Measurements from ENCODE around the gene LCOR. TPM values are rescaled to one million over a fixed set of nuclear protein-coding genes. Genes with fewer than 3 reads are reported as not detected.
A peak's percentile ranks its signal among the peaks of the same experiment; 100 is the strongest.

LCOR gene
- total RNA-seq, 1 donor from 2014 or later = 35.3 TPM

DNA sequence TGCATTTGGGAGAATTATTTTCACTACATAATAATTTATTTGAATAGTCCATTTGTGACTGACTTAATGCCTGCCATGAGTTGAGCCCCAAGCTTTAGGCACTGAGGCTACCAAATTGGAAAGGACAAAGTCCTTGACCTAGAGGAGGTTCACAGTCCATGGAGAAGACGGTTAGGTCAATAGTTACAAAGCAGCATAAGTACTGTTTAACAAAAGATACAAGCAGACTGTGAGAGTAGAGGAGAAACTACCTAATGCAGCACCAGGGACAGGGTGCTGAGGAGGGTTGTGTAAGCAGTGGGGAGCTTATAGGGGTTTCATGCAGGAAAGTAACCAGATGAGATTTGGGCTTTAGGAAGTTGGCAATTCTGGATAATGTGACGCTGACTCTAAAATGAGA is 139.2 kb downstream of the LCOR start:
- peaks cover 12% of the 10 kb centered on the region for H3K36me3 Mint-ChIP-seq
- H3K4me1 Mint-ChIP-seq = peaks cover 27% of the 10 kb centered on the region
- Histone ChIP-seq H3K27me3 (no peaks in the 10 kb centered on the region), H3K9me3 (ENCODE audit: low read depth) (no peaks in the 10 kb centered on the region), H2AFZ (replicated peaks) (no peak overlapping the region), H3K4me3 (no peak overlapping the region), H3K36me3 (no peaks in the 10 kb centered on the region), H3K9ac (no peak overlapping the region), H3K27ac (no peak overlapping the region), H4K20me1 (ENCODE audit: low read depth) (no peaks in the 10 kb centered on the region), H3F3A (ENCODE audit: low read depth) (no peaks in the 10 kb centered on the region), H3K79me2 (ENCODE audit: low read depth) (no peaks in the 10 kb centered on the region), H3K4me2 (no peak overlapping the region), H3K4me1 (peaks cover 17% of the 10 kb centered on the region)
- H3K27ac Mint-ChIP-seq = no peak overlapping the region
- peaks cover 3% of the 10 kb centered on the region for H3K9me3 Mint-ChIP-seq
- DNase-seq (ENCODE audit: low spot score) = no peak
- no peaks in the 10 kb centered on the region for H3K27me3 Mint-ChIP-seq (ENCODE audit: insufficient read depth, low read depth)
- H3K4me3 Mint-ChIP-seq = no peak overlapping the region
- TF ChIP-seq EZH2 (IDR thresholded peaks at IDR 0.05) = no peak
- no peak for TF ChIP-seq EZH2phosphoT487 (IDR thresholded peaks at IDR 0.05)
- TF ChIP-seq, protein P1, sequence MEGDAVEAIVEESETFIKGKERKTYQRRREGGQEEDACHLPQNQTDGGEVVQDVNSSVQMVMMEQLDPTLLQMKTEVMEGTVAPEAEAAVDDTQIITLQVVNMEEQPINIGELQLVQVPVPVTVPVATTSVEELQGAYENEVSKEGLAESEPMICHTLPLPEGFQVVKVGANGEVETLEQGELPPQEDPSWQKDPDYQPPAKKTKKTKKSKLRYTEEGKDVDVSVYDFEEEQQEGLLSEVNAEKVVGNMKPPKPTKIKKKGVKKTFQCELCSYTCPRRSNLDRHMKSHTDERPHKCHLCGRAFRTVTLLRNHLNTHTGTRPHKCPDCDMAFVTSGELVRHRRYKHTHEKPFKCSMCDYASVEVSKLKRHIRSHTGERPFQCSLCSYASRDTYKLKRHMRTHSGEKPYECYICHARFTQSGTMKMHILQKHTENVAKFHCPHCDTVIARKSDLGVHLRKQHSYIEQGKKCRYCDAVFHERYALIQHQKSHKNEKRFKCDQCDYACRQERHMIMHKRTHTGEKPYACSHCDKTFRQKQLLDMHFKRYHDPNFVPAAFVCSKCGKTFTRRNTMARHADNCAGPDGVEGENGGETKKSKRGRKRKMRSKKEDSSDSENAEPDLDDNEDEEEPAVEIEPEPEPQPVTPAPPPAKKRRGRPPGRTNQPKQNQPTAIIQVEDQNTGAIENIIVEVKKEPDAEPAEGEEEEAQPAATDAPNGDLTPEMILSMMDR (IDR thresholded peaks at IDR 0.05) = no peak

DNA sequence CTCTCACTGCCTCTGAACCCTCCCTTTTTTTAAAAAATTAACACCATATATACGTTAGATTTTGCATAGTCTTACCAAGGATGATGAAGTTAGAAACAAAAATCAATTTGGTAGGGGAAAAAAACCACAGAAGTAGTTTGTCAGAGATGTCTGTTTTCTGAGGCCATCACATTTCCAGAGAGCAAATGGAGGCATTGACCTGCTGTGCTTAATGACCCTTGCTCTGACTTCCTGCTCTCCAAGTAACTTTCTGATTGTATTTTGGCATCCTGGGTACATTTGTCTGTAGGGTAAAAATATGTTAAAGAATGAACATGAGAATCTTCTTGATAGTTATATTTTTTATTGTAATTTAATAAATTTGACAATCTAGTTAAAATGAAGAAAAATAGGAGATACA is 140.2 kb downstream of the LCOR start:
- Histone ChIP-seq H3K4me1 (peaks cover 17% of the 10 kb centered on the region), H3K36me3 (no peaks in the 10 kb centered on the region), H3K9ac (no peak overlapping the region), H3K79me2 (ENCODE audit: low read depth) (no peaks in the 10 kb centered on the region), H2AFZ (replicated peaks) (no peak overlapping the region), H3K4me2 (peak overlapping the region; percentile 50), H4K20me1 (ENCODE audit: low read depth) (no peaks in the 10 kb centered on the region), H3K9me3 (ENCODE audit: low read depth) (no peaks in the 10 kb centered on the region), H3K4me3 (no peak overlapping the region), H3K27ac (no peak overlapping the region), H3F3A (ENCODE audit: low read depth) (no peaks in the 10 kb centered on the region), H3K27me3 (no peaks in the 10 kb centered on the region)
- Mint-ChIP-seq H3K36me3 (peaks cover 5% of the 10 kb centered on the region), H3K27me3 (ENCODE audit: insufficient read depth, low read depth) (no peaks in the 10 kb centered on the region), H3K4me1 (peaks cover 27% of the 10 kb centered on the region), H3K27ac (no peak overlapping the region), H3K9me3 (peaks cover 3% of the 10 kb centered on the region), H3K4me3 (no peak overlapping the region)
- peak; percentile 21 for DNase-seq (ENCODE audit: low spot score)
- TF ChIP-seq EZH2phosphoT487 (IDR thresholded peaks at IDR 0.05) = no peak
- TF ChIP-seq EZH2 (IDR thresholded peaks at IDR 0.05) = no peak
- TF ChIP-seq, protein P1 (IDR thresholded peaks at IDR 0.05) = no peak

DNA sequence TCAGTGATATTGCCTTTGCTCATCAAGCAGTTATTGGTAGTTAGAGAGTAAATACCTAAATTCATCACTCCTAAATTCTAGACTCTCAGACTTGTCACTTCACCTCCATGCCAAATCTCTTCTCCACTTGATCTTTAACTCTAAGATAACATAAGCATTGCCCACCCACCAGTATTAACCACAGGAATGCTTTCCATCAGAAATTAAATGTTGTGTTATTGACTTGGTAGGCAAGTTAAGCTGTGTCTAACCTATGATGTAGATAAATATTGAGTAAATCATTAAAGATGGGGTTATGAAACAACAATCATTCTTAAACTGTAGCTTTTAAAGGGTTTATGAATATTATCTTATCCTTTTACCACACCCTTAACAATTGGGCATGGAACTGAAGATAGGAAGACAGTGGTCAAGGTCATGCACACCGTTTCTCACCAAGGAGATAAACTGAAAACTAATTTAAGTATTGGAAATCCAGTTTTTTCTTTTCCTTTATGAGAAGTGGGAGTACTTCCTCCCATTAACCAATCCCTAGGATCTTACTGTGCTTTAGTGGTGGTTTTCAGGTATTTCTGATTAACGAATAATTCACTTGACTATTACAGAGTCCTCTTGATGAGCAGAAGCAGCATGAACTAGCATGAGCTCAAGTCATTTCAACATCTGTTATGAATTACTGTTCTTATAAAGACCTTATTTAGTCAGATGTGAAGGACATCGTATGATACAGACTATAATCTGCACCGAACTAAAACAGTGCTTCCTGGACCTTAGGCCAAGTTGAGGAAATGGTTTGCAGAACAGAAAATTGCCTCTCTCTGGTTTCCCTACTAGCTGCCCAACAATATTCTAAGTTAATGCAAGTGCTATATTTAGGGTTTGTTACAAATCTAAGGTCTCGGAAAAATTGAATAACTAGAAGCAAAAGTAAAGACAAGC is 142.0 kb downstream of the LCOR start:
- H4K20me1 ChIP-seq (ENCODE audit: low read depth) = no peaks in the 10 kb centered on the region
- no peak overlapping the region for H3K4me3 Mint-ChIP-seq
- no peak overlapping the region for H3K4me3 ChIP-seq
- no peaks in the 10 kb centered on the region for H3K79me2 ChIP-seq (ENCODE audit: low read depth)
- H3K4me2 ChIP-seq = no peak overlapping the region
- H3K4me1 Mint-ChIP-seq = peaks cover 31% of the 10 kb centered on the region
- H3K27me3 Mint-ChIP-seq (ENCODE audit: insufficient read depth, low read depth) = no peaks in the 10 kb centered on the region
- H3K4me1 ChIP-seq = peaks cover 17% of the 10 kb centered on the region
- H3K27ac Mint-ChIP-seq = no peak overlapping the region
- DNase-seq (ENCODE audit: low spot score) = no peak
- no peaks in the 10 kb centered on the region for H3K27me3 ChIP-seq
- TF ChIP-seq, protein P1 (IDR thresholded peaks at IDR 0.05) = no peak
- TF ChIP-seq EZH2 (IDR thresholded peaks at IDR 0.05) (no peak), EZH2phosphoT487 (IDR thresholded peaks at IDR 0.05) (no peak)
- H3K9me3 ChIP-seq (ENCODE audit: low read depth) = no peaks in the 10 kb centered on the region
- H3K36me3 ChIP-seq = no peaks in the 10 kb centered on the region
- no peak overlapping the region for H3K27ac ChIP-seq
- no peak overlapping the region for H2AFZ ChIP-seq (replicated peaks)
- H3K9ac ChIP-seq = no peak overlapping the region
- peaks cover 2% of the 10 kb centered on the region for H3K9me3 Mint-ChIP-seq
- peaks cover 6% of the 10 kb centered on the region for H3K36me3 Mint-ChIP-seq
- H3F3A ChIP-seq (ENCODE audit: low read depth) = no peaks in the 10 kb centered on the region

Data from neural progenitor cell (in vitro differentiated cells).